CD4-positive, alpha-beta T cell treated with Interferon gamma for 1 hour (primary cell): ENCODE measurements around the gene ROBO3.
A peak's percentile ranks its signal among the peaks of the same experiment; 100 is the strongest.

Experiments used
- DNase-seq: peaks from one replicate; pipeline ENCODE4 v3.0.0-alpha.2; 2020

ROBO3 gene

DNA sequence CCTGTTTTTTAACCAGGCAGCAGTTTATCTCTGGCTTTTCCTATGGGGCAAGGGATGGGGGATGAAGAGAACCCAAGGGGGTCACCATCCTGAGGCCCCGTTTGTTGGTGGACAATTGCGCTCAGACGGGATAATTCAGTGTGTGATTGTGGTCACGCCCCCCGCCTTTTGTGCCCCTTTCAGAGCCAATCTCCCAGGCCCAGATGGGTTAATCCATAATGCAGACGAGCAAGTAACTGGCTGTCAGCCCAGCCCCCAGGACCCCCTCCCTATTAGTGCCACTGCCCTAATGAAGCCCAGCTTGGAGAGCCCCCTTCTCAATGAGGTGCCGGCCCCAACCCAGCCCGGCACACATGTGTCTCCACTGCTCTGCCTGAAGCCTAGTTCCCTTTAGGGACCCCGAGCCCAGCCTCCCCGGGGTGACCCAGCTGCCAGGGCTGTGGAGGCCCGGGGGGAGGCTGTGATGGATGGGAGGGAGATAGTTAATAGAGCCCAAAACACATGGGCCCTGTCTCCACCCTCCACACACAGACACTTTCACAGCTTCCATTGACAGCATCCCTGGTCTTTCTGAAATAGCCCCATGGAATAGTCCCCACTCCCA, 19.1 kb upstream of the ROBO3 start:
- DNase-seq: no peak

DNA sequence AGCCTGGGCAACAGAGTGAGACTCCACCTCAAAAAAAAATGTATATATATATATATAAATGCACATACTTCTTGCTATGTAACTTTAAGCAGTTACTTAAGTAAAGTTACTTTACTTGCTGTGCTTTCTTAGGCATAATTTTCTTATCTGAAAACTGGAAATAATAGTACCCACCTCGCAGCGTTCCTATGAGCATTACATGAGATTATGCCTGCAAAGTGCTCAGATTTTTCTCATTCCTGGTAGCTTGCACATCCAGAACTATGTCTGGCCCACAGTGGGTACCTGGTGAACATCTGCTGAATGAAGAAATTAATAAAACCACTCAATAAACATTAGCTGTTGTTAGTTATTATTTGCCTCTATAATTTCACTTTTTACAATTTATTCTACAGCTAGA, 6.1 kb upstream of the ROBO3 start:
- no peak for DNase-seq

DNA sequence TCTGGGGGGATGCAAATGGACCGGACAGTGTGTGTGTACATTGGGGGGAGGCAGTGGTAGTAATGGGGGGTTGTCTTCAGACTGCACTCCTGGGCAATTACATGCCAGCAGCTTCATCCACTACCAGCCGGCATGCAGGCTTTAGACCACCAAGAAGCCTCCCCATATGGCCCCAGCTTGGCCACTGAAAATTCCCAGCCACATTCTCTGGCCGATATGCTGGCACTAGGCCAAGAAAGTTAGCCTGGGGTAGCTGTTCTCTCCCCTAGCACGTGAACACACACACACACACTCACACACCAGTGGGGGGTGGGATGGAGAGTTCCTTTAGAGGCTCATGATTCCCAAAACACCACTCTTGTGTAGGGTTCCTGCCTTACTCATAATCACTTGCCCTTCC, 3.6 kb upstream of the ROBO3 start:
- DNase-seq: no peak

DNA sequence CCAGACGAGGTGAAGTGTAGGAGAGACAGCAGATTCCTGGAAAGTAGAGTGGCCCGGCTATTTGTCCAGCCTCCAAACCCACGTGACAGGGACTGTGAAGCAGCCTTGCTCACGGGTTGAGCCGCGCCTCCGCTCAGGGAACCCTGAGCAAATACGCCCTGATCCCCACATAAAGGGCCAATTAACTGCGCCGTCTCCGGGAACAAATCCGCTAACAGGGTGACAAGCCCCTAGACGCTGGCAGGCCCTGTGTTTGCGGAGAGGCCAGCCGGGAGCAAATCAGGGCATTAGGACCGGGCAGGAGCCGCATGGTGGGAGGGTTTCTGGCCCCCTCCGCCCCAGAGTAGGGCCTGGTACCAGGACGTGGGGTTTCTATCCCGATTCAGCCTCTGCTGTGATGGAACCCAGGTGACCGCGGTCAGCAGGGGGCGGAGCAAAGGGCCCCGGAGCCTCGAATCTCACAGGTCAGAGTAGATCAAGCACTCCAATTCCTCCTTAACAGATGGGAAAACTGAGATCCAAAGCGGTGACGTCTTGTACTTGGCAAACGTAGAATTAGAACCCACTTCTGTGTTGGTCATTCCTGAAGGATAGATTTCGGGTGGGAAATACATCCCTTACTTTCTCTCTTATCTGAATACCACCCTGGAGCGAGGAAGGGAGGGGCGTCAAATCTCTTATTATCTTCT, 2.0 kb upstream of the ROBO3 start:
- DNase-seq: no peak

DNA sequence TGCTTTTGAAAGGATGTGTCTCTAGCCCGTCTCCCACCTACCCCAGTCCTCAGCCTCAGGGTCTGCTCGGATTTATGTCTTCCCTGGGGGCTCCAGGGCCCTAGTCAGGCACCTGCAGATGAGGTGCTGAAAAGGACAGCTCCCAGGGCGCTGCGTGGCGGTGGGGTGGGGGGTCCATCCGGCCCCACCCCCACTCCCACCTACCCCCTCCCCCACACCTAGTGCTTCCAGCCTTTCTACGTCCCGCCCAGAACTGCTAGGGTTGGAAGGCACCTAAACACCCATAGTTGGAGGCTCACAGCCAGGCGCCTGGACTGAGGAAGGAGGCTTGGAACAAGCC, 1.4 kb upstream of the ROBO3 start:
- DNase-seq: no peak

DNA sequence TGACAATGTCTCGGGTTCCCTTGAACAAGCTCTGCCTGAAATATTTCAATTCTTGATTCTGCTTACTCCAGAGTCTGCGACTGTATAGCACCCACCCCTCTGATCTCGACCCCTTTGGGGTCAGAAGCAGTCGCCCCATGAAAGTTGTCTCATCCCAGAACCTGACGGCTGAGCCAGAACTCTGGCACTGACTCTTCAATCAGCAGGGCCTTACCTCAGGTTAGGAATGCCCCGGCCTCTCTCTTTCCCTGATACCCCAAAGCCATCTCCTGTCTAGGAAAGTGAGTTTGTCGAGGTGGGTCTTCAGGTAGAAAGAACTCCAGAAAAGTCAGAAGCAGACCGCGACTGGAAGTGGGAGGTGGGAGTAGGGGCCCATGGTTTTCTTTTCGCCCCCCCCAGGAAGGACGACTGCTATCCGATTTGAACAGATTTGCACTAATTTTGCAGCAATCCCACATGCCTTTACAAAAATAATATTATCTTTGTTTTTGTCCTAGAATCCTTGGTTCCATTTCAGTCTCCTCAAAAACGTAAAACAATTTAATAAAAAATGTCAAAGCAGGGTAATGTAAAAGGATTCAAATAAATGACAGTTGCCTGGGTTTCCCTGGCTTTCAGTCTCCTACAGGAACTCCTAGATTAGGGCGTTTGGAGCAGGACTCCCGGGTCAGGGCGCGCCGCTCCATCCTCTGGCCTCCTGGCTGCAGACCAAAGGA, 898 bp upstream of the ROBO3 start:
- DNase-seq: no peak

DNA sequence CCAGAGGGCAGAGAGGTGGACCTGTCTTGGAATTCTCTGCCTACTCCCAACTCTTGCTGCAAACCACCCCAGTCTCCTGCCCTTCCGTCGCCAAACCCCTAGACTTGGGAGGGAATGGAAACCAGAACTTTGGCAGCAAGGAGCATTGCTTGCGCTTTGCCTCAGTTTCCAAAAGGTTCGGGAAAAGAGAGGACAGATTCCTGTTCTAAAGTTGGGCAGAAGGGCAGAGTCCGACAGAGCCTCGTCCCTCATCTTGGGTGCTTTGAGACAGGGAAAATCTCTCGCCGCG, 396 bp upstream of the ROBO3 start:
- DNase-seq: no peak

DNA sequence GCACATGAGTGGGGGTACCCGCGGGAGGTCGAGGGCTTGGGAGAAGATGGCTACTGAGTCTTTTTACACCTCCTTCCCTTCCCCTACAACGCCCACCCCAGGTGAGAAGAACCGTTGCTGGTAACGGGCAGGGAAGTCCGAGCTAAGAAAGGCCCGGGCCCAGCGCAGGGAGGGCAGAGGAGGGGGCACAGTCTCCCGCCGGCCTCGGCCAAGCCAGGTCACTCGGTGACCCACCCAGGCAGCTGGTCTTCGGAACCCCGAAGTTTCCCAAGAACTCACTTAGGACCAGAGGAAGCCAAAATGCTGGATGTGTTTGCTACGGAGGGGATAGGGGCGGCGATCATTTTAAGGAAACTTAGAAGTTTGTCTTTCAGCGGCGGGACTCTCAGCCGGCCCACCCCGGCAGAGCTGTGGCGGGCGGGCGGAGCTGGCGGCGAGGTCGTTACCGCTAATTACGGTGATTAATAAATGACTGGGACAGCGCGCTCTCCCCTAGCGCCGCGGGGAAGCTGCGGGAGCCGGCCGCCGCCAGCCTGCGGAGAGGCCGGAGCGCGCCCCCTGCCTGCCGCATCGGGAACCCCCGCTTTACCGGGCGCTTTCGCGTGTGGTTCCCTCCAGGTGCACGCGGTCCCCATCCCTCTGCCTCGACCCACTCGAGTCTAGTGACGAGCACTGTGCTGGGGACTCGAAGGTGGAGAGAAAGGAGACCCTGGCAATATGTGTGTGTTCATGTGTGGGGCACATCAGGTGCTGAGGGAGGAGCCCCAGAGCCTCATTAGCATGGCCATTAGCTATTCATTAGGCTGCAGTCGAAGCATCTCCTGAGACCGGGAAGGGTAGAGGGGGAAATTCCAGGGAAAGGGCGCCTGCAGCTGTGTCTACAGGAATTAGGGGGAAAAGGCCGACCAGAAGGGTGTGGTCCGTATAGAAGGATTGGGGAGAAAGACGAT, 945 bp downstream of the ROBO3 start:
- peak; percentile 39 for DNase-seq

DNA sequence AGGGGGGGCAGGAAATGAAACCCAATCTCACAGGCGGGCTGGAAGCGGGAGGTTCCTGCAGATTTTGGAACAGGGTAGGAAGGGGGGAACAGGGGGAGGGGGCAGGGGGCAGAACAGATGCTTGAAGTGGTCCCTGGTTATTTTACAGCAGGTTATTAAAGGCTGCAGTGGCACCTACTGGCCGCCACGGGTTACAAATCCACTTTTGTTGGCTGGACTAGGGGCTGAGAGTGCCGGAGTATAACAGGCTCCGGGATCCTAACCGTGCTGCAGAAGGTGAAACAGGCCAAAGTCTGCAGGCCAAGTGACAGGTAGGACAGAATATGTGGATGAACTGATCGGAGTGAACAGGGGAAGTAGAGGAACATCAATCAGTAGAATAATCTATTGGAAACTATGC, 2.5 kb downstream of the ROBO3 start:
- no peak for DNase-seq

DNA sequence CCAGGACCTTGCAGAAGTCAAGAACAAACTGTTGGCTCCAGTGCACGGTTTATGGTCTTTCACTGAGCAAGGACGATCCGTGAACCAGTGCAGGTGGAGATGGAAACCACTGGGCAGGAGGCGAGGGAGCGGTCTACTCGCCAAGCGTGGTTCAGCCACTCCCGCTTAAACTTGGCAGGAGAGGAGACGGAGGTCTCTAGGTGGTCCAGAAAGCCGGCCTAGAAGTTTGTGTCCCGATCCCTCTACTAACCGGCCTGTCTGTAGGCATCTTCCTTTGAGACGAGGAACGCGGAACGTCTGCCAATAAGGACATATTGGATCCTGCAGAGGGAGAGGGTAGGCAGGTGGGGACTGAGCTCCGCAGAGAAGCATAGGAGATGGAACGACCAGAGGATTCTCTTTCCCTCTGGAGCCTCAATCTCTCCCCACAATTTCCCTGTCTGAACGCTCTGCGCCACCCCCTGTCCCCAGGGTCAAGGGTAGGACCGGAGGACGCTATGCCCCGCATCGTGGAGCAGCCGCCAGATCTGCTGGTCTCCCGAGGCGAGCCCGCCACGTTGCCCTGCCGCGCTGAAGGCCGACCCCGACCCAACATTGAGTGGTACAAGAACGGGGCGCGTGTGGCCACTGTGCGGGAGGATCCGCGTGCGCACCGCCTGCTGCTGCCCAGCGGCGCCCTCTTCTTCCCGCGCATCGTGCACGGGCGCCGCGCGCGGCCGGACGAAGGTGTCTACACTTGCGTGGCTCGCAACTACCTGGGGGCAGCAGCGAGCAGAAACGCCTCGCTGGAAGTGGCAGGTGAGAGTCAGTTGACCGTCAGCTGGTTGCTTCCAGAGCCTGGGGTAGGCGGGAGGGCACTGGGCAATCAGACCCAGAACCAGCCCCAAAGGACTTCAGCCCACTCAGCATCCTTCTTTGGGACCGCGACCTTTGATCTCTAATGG, 3.4 kb downstream of the ROBO3 start:
- DNase-seq: no peak

DNA sequence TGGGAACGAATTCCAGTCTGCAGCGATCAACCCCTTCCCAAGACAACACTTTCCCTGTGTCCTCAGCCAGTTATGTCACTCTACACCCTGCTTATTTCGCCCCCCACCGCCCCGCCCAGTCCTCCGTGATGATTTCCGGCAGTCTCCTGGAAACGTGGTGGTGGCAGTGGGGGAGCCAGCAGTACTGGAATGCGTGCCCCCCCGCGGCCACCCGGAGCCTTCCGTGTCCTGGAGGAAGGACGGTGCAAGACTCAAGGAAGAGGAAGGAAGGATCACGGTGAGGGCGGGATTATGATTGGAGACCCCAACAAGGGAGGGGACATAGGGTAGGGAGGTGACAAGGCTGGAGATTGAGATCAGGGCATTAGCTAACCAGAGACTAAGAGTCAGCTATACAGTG, 4.1 kb downstream of the ROBO3 start:
- no peak for DNase-seq

DNA sequence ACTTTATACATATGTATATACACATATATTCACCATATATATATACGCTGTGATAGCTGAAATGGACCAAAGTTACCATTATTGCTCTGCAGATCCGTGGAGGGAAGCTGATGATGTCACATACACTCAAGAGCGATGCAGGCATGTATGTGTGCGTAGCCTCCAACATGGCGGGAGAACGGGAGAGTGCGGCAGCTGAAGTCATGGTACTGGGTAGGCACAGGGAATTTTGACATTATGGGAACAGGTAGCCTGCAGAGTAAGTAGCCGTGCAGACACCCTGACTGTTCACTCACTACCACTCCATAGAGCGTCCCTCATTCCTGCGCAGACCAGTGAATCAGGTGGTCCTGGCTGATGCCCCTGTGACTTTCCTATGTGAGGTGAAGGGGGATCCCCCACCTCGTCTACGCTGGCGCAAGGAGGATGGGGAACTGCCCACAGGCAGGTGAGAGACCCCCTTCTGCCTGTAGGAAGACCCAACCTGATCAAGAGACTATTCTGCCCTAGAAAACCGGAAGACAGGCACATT, 4.7 kb downstream of the ROBO3 start:
- no peak for DNase-seq

DNA sequence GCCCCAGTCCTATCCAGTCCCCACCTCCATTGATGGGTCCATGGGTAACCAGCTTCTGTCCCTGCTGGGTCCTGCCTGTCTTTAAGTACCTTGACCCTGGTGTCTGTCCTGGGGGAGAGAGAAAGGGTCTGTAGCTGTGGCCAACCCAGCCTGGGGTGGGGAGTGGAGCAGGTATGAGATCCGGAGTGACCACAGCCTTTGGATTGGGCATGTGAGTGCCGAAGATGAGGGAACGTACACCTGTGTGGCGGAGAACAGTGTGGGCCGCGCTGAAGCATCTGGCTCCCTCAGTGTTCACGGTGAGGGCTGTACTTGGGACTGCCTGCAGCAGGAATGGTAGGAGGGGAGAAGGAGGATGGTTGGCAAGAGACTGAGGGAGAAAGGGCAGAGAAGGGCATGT, 5.2 kb downstream of the ROBO3 start:
- no peak for DNase-seq

DNA sequence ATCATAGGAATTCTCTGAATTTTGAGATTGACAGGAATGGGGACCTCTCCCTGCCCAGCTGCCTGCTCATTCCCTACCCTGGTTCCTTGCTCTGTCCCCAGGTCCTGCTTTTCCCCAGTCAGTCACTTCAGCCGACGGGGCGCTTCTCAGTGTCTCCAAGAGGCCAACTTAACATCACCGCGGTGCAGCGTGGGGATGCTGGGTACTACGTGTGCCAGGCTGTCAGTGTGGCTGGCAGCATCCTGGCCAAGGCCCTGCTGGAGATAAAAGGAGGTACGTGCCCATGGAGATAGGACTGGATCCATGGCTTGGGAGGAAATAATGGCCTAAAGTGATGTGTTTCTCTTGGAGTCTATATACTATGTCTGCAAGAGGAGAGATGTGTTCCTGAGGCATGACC, 7.0 kb downstream of the ROBO3 start:
- DNase-seq: no peak

DNA sequence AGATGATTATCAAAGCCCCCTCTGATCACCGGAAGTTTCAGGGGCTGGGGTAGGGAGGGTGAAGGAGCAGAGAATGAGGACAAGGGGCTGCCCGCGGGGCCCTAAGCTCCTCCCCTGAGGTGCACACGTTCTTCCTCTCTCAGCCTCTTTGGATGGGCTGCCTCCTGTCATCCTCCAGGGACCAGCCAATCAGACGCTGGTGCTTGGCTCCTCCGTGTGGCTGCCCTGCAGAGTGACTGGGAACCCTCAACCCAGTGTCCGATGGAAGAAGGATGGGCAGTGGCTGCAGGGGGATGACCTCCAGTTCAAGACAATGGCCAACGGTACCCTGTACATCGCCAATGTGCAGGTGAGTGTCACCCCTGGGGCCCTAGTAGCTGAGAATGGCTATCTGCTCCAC, 7.5 kb downstream of the ROBO3 start:
- no peak for DNase-seq

DNA sequence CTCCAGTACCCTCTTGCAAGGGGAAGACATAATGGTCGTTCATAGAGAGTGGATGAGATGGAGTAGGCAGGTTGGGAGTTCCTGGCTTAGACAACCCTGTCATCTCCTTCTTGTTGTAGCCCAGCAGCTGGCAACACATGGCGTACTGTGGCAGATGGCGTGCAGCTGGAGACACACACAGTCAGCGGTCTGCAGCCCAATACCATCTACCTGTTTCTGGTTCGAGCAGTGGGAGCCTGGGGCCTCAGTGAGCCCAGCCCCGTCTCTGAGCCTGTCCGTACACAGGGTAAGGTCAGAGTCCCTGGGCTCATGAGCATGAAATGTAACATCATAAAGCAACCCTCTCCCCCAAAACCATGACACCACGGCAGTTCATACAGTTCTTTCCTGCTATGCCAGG, 8.7 kb downstream of the ROBO3 start:
- no peak for DNase-seq

DNA sequence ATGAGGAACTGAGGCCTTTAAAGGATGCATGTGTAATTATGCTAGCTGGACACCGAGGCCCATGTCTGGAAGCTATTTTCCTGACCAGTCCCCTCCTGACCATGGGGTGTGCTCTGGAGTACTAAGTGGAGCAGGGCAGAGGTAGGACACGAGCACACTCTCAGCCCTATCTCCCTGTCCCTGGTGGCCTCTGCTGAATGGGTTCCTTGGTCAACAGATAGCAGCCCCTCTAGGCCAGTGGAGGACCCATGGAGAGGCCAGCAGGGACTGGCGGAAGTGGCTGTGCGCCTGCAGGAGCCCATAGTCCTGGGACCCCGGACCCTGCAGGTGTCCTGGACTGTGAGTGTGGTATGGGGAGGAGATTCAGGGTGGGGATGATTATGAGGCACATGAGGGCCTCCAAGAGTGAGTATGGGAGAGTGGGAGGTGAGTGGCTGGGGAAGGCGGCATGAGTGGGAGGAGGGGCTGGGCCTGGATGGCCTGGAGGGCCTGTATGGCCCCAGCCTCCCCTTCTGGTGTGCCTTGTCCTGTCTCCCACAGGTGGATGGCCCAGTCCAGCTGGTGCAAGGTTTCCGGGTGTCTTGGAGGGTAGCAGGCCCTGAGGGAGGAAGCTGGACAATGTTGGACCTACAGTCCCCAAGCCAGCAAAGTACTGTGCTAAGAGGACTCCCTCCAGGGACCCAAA, 9.5 kb downstream of the ROBO3 start:
- DNase-seq: no peak

DNA sequence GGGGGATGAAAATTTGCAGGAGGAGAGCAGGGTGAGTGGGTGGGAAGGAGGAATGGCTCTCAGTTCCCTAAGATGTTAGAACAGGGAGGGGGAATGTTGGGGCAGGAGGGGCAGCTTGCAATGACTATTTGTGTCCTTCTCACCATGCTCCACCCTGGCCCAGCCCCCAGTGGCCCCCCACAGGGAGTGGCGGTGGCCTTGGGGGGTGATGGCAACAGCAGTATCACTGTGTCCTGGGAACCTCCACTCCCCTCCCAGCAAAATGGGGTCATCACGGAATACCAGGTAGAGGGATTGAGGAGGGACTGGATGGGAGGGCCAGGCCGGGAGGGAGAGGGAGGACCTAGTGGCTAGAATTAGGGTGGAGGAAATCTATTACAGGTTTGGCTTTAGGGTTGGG, 10.2 kb downstream of the ROBO3 start:
- no peak for DNase-seq

DNA sequence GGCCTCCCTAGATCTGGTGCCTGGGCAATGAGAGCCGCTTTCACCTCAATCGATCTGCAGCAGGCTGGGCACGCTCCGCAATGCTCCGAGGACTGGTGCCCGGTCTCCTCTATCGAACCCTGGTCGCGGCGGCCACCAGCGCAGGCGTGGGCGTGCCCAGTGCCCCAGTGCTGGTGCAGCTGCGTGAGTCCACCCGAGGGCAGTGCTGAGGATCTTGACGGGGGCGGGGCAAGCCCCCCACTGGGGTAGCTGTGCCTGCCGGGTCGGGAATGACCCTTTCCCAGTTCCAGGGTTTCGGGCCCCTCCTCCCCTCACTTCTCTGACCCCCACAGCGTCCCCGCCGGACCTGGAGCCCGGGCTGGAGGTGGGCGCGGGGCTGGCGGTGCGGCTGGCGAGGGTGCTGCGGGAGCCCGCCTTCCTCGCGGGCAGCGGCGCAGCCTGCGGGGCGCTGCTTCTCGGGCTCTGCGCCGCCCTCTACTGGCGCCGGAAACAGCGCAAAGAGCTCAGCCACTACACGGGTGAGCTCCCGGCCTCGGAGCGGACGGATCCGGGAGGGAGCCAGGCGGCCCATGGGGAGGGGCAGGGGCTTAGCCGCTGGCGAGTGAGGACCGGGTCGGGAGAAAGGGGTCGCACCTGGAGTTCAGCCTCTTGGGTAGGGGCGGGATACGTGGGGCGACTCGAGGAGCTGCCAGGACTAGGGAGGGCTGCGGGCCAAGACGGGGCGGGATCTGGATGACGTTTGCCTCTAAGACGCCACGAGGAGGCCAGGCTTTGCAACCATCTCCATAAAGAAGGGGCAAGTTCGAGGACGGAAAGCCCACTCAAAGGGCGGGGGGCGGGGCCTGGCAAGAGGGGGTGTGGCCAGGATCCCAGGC, 10.9 kb downstream of the ROBO3 start:
- DNase-seq: peak; percentile 81

DNA sequence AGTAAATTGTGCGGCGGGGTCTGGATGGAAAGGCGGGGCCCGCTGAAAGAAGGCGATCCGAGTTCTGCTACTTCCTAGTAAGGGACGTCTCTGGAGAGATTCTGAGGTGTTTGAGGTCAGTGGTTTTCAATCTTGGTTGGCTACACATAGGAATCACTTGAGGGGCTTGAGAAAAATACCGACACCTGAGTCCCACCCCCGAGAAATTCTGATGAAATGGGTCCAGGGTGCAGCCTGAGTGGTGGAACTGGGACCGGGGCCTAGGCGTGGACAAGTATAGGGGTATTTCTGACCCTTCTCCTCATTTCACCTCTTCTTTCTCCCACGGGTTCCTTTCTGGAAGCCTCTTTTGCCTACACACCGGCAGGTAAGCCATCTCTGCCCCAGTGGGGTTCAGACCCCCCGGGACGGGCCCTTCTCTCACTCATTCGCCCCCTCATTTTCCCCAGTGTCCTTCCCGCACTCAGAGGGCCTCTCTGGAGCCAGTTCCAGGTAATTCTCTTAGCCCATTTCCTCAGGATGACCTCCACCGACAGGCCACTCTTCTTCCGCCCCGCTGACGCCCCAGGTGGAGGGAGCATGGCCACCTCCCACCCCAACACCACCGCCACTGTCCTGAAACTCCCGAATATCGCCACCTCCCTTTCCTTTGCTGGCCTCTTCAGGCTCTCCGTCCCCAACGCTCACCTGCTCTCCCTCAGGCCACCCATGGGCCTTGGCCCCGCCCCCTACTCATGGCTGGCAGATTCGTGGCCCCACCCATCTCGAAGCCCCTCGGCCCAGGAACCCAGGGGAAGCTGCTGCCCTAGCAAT, 11.8 kb downstream of the ROBO3 start:
- no peak for DNase-seq
